Measurements from ENCODE around the gene FOXL2.
"Not testable (repeated sequence)": the region's sequence is repeated elsewhere in the genome, so short reads cannot be mapped to it uniquely, and the experiment has no call there.

Gene FOXL2

GRCh38 chr3:138933981-138934691 is 12.8 kb downstream of the FOXL2 start:
- Histone ChIP-seq H3K36me3 (replicated peaks; ENCODE audit: low read depth, low read length) (no peaks in the 10 kb centered on the region), H3K4me3 (ENCODE audit: low read length) (no peak overlapping the region), H3K79me2 (ENCODE audit: low read length) (no peaks in the 10 kb centered on the region), H3K27ac (ENCODE audit: low read length) (no peak overlapping the region), H4K20me1 (ENCODE audit: insufficient read depth, low read length) (no peaks in the 10 kb centered on the region), H3K27me3 (ENCODE audit: low read depth, low read length) (no peaks in the 10 kb centered on the region), H3K9me3 (ENCODE audit: insufficient read depth, low read length) (no peaks in the 10 kb centered on the region), H3K4me2 (ENCODE audit: low read length) (no peak overlapping the region), H3K4me1 (ENCODE audit: low read length) (no peaks in the 10 kb centered on the region), H3K9ac (ENCODE audit: low read length) (no peak overlapping the region), H2AFZ (ENCODE audit: low read depth, low read length) (no peak overlapping the region)
- TF ChIP-seq CTCF (IDR thresholded peaks at IDR 0.05; ENCODE audit: low read depth, low read length) (no peak), EZH2phosphoT487 (IDR thresholded peaks at IDR 0.05; ENCODE audit: low read depth) (no peak)

- Histone ChIP-seq H3K27me3 (ENCODE audit: low read depth, low read length) (no peaks in the 10 kb centered on the region), H2AFZ (ENCODE audit: low read depth, low read length) (no peak overlapping the region), H3K9me3 (ENCODE audit: insufficient read depth, low read length) (no peaks in the 10 kb centered on the region), H3K9ac (ENCODE audit: low read length) (no peak overlapping the region), H3K36me3 (replicated peaks; ENCODE audit: low read depth, low read length) (no peaks in the 10 kb centered on the region), H3K79me2 (ENCODE audit: low read length) (no peaks in the 10 kb centered on the region), H3K27ac (ENCODE audit: low read length) (no peak overlapping the region), H3K4me2 (ENCODE audit: low read length) (no peak overlapping the region), H3K4me1 (ENCODE audit: low read length) (no peaks in the 10 kb centered on the region), H4K20me1 (ENCODE audit: insufficient read depth, low read length) (no peaks in the 10 kb centered on the region), H3K4me3 (ENCODE audit: low read length) (no peak overlapping the region)
- TF ChIP-seq EZH2phosphoT487 (IDR thresholded peaks at IDR 0.05; ENCODE audit: low read depth) (no peak), CTCF (IDR thresholded peaks at IDR 0.05; ENCODE audit: low read depth, low read length) (no peak)
These were observed 13.8 kb downstream of the FOXL2 start for GRCh38 chr3:138933068-138933668.

GRCh38 chr3:138928727-138929372 is 18.1 kb downstream of the FOXL2 start:
- Histone ChIP-seq H2AFZ (ENCODE audit: low read depth, low read length) (no peak overlapping the region), H3K9ac (ENCODE audit: low read length) (no peak overlapping the region), H3K4me2 (ENCODE audit: low read length) (no peak overlapping the region), H3K9me3 (ENCODE audit: insufficient read depth, low read length) (no peaks in the 10 kb centered on the region), H3K4me1 (ENCODE audit: low read length) (no peaks in the 10 kb centered on the region), H3K27me3 (ENCODE audit: low read depth, low read length) (0 out of 2 replicates have a peak, but pooled peaks cover 3% of the 10 kb centered on the region), H3K27ac (ENCODE audit: low read length) (no peak overlapping the region), H3K79me2 (ENCODE audit: low read length) (no peaks in the 10 kb centered on the region), H4K20me1 (ENCODE audit: insufficient read depth, low read length) (no peaks in the 10 kb centered on the region), H3K4me3 (ENCODE audit: low read length) (no peak overlapping the region), H3K36me3 (replicated peaks; ENCODE audit: low read depth, low read length) (no peaks in the 10 kb centered on the region)
- no peak for TF ChIP-seq EZH2phosphoT487 (IDR thresholded peaks at IDR 0.05; ENCODE audit: low read depth)
- TF ChIP-seq CTCF (IDR thresholded peaks at IDR 0.05; ENCODE audit: low read depth, low read length) = no peak

GRCh38 chr3:138923531-138923994 is 23.4 kb downstream of the FOXL2 start:
- Histone ChIP-seq H4K20me1 (ENCODE audit: insufficient read depth, low read length) (no peaks in the 10 kb centered on the region), H3K27ac (ENCODE audit: low read length) (no peak overlapping the region), H3K27me3 (ENCODE audit: low read depth, low read length) (0 out of 2 replicates have a peak, but pooled peaks cover 3% of the 10 kb centered on the region), H3K79me2 (ENCODE audit: low read length) (no peaks in the 10 kb centered on the region), H3K9me3 (ENCODE audit: insufficient read depth, low read length) (no peaks in the 10 kb centered on the region), H2AFZ (ENCODE audit: low read depth, low read length) (peak overlapping the region; percentile 48; the same call in 1 of the 2 replicates), H3K4me1 (ENCODE audit: low read length) (peaks cover 2% of the 10 kb centered on the region; the same call in 1 of the 2 replicates), H3K9ac (ENCODE audit: low read length) (no peak overlapping the region), H3K36me3 (replicated peaks; ENCODE audit: low read depth, low read length) (no peaks in the 10 kb centered on the region), H3K4me3 (ENCODE audit: low read length) (peak overlapping the region; percentile 49), H3K4me2 (ENCODE audit: low read length) (peak overlapping the region; percentile 76)
- TF ChIP-seq EZH2phosphoT487 (IDR thresholded peaks at IDR 0.05; ENCODE audit: low read depth) = no peak
- TF ChIP-seq CTCF (IDR thresholded peaks at IDR 0.05; ENCODE audit: low read depth, low read length) = peak; percentile 91

GRCh38 chr3:138922400-138922799 is 24.5 kb downstream of the FOXL2 start:
- H3K9me3 ChIP-seq (ENCODE audit: insufficient read depth, low read length); H3K4me1 ChIP-seq (ENCODE audit: low read length); H3K36me3 ChIP-seq (replicated peaks; ENCODE audit: low read depth, low read length); H3K27ac ChIP-seq (ENCODE audit: low read length); H3K27me3 ChIP-seq (ENCODE audit: low read depth, low read length); H2AFZ ChIP-seq (ENCODE audit: low read depth, low read length); H3K79me2 ChIP-seq (ENCODE audit: low read length); H3K9ac ChIP-seq (ENCODE audit: low read length); H3K4me3 ChIP-seq (ENCODE audit: low read length); H4K20me1 ChIP-seq (ENCODE audit: insufficient read depth, low read length); H3K4me2 ChIP-seq (ENCODE audit: low read length): not testable (repeated sequence)

All from OCI-LY3 (cell line).